DMS153 treated with DMSO at 0.1 percent for 48 hours (cell line): Measurements from ENCODE around the gene COL1A1.

Source experiments
- DNase-seq: peaks from one replicate; lab custom pipeline; 2025; ENCODE audit not compliant: unreplicated experiment; lab: John Stamatoyannopoulos, UW

The COL1A1 gene

GRCh38 chr17:50144355-50144754 lies 57.1 kb downstream of the COL1A1 start:
- no peak for DNase-seq

- no peak for DNase-seq
Measured at GRCh38 chr17:50143461-50144176, 57.8 kb downstream of the COL1A1 start.

GRCh38 chr17:50141745-50142110 lies 59.7 kb downstream of the COL1A1 start:
- DNase-seq, result no peak

GRCh38 chr17:50141026-50141744 lies 60.2 kb downstream of the COL1A1 start:
- DNase-seq, result no peak

- DNase-seq, result peak; percentile 15
Measured at GRCh38 chr17:50139950-50140885, 61.2 kb downstream of the COL1A1 start.

- no peak for DNase-seq
Measured at GRCh38 chr17:50139185-50139783, 62.1 kb downstream of the COL1A1 start.

- DNase-seq, result no peak
Measured at GRCh38 chr17:50137042-50137441, 64.4 kb downstream of the COL1A1 start.

- DNase-seq, result no peak
Measured at GRCh38 chr17:50136096-50136687, 65.2 kb downstream of the COL1A1 start.

- DNase-seq, result no peak
Measured at GRCh38 chr17:50135316-50136095, 65.9 kb downstream of the COL1A1 start.

GRCh38 chr17:50134206-50135110 lies 67.0 kb downstream of the COL1A1 start:
- DNase-seq, result no peak

GRCh38 chr17:50133769-50134099 lies 67.7 kb downstream of the COL1A1 start:
- no peak for DNase-seq
